GM12878 (cell line): ENCODE results near the gene SMARCB1. TPM values are rescaled to one million over a fixed set of nuclear protein-coding genes. Genes with fewer than 3 reads are reported as not detected.
A peak's percentile ranks its signal among the peaks of the same experiment; 100 is the strongest.

Source experiments
- ATAC-seq: fragments of 200-7000 bp; cut with Tn5 transposase; 3 replicates; pipeline ENCODE4 v1.9.1; 2020; ENCODE audit warnings: mild to moderate bottlenecking, moderate library complexity
- BruUV-seq: library from RNA; stranded (reverse); fragments of 400-500 nt; replicated peaks from 2 replicates; lab custom pipeline; 2021; lab: Mats Ljungman, UMichigan
- CTCF ChIA-PET: fragments of 300-600 bp; sonication (Branson Sonifier 250); formaldehyde crosslinking; extraction: SDS; loops from one replicate; lab custom pipeline; 2021; ENCODE audit warnings: inconsistent platforms; lab: Yijun Ruan, JAX
- POLR2A ChIA-PET: fragments of 350-600 bp; formaldehyde crosslinking; extraction: SDS; loops from one replicate; lab custom pipeline; 2021; ENCODE audit warnings: inconsistent platforms; lab: Charles Lee
- RAD21 ChIA-PET: fragments of 300-600 bp; sonication (Branson Sonifier 250); formaldehyde crosslinking; loops from one replicate; lab custom pipeline; 2023; ENCODE audit warnings: antibody characterized with exemption; ENCODE audit not compliant: unreplicated experiment; lab: Charles Lee
- SMC1A ChIA-PET: fragments of 300-600 bp; sonication (Branson Sonifier 250); formaldehyde crosslinking; loops from one replicate; lab custom pipeline; 2023; ENCODE audit not compliant: unreplicated experiment, uncharacterized antibody; lab: Charles Lee
- DNase-seq: peaks from one replicate; pipeline ENCODE4 v3.0.0-alpha.2; 2011; ENCODE audit warnings: low read depth, low spot score
- FAIRE-seq: peaks from 3 replicates; lab custom pipeline; 2011; peaks lifted over from hg19 to GRCh38; lab: Jason Lieb, UNC
- H2AFZ ChIP-seq: 2 replicates; pipeline ENCODE4 v1.6.0; 2011; ENCODE audit warnings: low read depth, low read length, control low read depth; ENCODE audit not compliant: control insufficient read depth
- H3K27ac ChIP-seq: 2 replicates; pipeline ENCODE4 v1.5.1; 2011; ENCODE audit warnings: control low read depth; ENCODE audit not compliant: control insufficient read depth, insufficient read depth
- H3K27me3 ChIP-seq, 2 experiments: replicated peaks in 1 of 2; 2 replicates each; pipeline versions ENCODE4 v1.6.0 to v1.6.1; 2011; ENCODE audit warnings: low read length in 1 of 2; ENCODE audit not compliant: control insufficient read depth in 2 of 2, insufficient read depth in 2 of 2
- H3K36me3 ChIP-seq, 2 experiments: 2 replicates each; pipeline ENCODE4 v1.5.1; 2011; ENCODE audit warnings: low read length in 1 of 2; ENCODE audit not compliant: control insufficient read depth in 2 of 2, insufficient read depth in 2 of 2
- H3K4me1 ChIP-seq: 2 replicates; pipeline ENCODE4 v1.6.1; 2011; ENCODE audit warnings: mild to moderate bottlenecking, low read length, moderate library complexity, mixed read lengths; ENCODE audit not compliant: control insufficient read depth, insufficient read depth
- H3K4me2 ChIP-seq: 2 replicates; pipeline ENCODE4 v1.6.0; 2011; ENCODE audit warnings: control low read depth; ENCODE audit not compliant: control insufficient read depth, insufficient read depth
- H3K4me3 ChIP-seq: fragments of 200-600 bp; sonication (generic); 2 replicates; pipeline ENCODE4 v1.5.1; 2016
- H3K79me2 ChIP-seq: 2 replicates; pipeline ENCODE4 v1.6.0; 2011; ENCODE audit warnings: low read length; ENCODE audit not compliant: control insufficient read depth, insufficient read depth
- H3K9ac ChIP-seq: 2 replicates; pipeline ENCODE4 v1.8.0; 2011; ENCODE audit warnings: low read length, control low read depth, mixed read lengths; ENCODE audit not compliant: control insufficient read depth, insufficient read depth
- H3K9me3 ChIP-seq: replicated peaks from 3 replicates; pipeline ENCODE4 v1.5.1; 2011; ENCODE audit warnings: mild to moderate bottlenecking, low read length; ENCODE audit not compliant: control insufficient read depth, insufficient read depth
- H4K20me1 ChIP-seq: 2 replicates; pipeline ENCODE4 v1.6.0; 2011; ENCODE audit not compliant: control insufficient read depth, insufficient read depth
- CBX5 ChIP-seq: sonication (generic); IDR thresholded peaks from 2 replicates; pipeline ENCODE4 v1.6.1; 2016; ENCODE audit warnings: low read depth, moderate library complexity, mild to moderate bottlenecking, inconsistent platforms
- CHD1 ChIP-seq: IDR thresholded peaks from 2 replicates; pipeline ENCODE4 v1.6.1; 2012; ENCODE audit warnings: low read depth, low read length, improper control_type of control experiment
- NRF1 ChIP-seq: conservative IDR thresholded peaks from 2 replicates; pipeline ENCODE4 v1.6.1; 2011; ENCODE audit warnings: mild to moderate bottlenecking, low read depth, low read length, improper control_type of control experiment
- POLR2A ChIP-seq: IDR thresholded peaks from 2 replicates; pipeline ENCODE4 v1.6.1; 2011; ENCODE audit warnings: low read depth, mild to moderate bottlenecking, low read length
- RFX5 ChIP-seq: IDR thresholded peaks from 2 replicates; pipeline ENCODE4 v1.6.1; 2011; ENCODE audit warnings: low read depth, low read length, improper control_type of control experiment
- TCF12 ChIP-seq: IDR thresholded peaks from 2 replicates; pipeline ENCODE4 v1.6.1; 2011; ENCODE audit warnings: low read depth, mild to moderate bottlenecking, low read length
- ZNF207 ChIP-seq: fragments of 450-650 bp; IDR thresholded peaks from 2 replicates; pipeline ENCODE4 v1.6.1; 2014; ENCODE audit warnings: antibody characterized with exemption, mild to moderate bottlenecking, borderline replicate concordance
- WGBS: methylation state at CpG from one replicate; pipeline ENCODE4 v1.1.6; 2016; ENCODE audit warnings: low lambda C conversion rate; ENCODE audit not compliant: insufficient replicate concordance, insufficient coverage; ENCODE audit errors: missing lambda C conversion rate; 5-methylcytosine and 5-hydroxymethylcytosine counted together
- in situ Hi-C: fragments of 300-500 bp; cut with MboI; formaldehyde crosslinking; loops from 9 replicates; pipeline ENCODE4 v1.14.3; 2018; ENCODE audit warnings: mixed read lengths
- intact Hi-C: fragments of 100-400 bp; cut with micrococcal nuclease; formaldehyde crosslinking; loops from one replicate; pipeline ENCODE4 v1.14.2; 2022; ENCODE audit not compliant: unreplicated experiment
- polyA plus RNA-seq, 11 experiments: library from polyadenylated mRNA; depleted of rRNA in 4 of 11; unstranded in 6 of 11; stranded (reverse) in 5 of 11; fragments of >200 nt; fragmentation: Nextera tagmentation in 4 of 11; fragmentation: Illumina TruSeq in 1 of 11; extraction: Ambion mirVana in 4 of 11; extraction: Trizol in 1 of 11; gene quantifications; 1 replicate in 1 of 11; 2 replicates in 10 of 11; pipeline versions ENCODE4 v1.2.1 to v1.2.3, GENCODE V29; 2011 to 2016; ENCODE audit warnings: inconsistent platforms in 2 of 11, missing spikeins in 2 of 11, low read depth in 1 of 11
- total RNA-seq, 4 experiments: library from RNA; depleted of rRNA in 3 of 4; stranded (reverse); fragments of >200 nt in 3 of 4; fragmentation: Illumina TruSeq in 1 of 4; extraction: Trizol in 1 of 4; gene quantifications; 2 replicates each; pipeline versions ENCODE4 v1.2.1 to v1.2.3, GENCODE V29; 2013 to 2021

The SMARCB1 gene
- total and polyA plus RNA-seq, 10 of the 15 experiments (the other 5 are each of a cell fraction or from before 2014, with no cell fraction given) = 9.1 to 215 (median 183) TPM

DNA sequence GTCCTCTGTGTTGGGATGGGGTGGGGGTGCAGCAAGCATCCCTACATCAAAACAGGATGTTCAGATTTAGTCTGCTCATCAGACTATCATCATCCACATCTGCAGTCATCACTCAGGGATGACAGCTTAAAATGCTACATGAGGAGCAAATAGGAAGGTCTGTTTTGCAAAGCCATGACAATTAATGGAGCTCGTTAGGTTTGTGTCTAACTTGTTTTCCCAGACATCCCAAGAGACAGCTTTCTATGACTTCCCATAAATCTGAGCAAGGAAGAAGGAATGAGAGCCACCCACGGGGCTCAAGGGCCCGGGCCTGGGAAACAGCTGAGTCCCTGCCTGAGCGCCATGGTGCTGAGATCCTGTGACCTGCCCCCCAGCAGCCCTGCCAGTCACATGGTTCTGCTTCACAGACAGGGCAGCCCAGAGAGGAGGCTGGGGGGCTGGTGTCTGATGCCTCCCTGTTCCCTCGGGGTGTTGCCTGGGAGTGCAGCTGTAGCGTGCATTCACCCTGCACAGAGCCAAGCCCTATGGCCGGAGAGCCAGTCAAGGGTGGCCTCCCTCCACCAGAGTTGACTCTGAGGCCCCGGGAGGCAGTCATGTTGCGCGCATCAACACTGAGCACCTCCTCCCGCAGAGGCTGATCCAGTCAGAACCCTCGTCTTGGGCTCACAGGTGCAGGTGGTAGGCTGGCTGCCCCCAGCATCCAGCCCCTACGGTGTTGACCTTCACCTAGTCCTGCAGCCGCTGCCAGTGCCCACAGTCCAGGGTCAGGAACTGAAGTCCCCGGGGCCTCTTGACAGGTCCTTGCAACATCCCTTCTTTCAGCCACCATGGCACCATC lies 40.0 kb downstream of the SMARCB1 start:
- H3K4me1 ChIP-seq = peaks cover 3% of the 10 kb centered on the region
- ChIA-PET CTCF (interaction anchor here (1.3 to 2.0 kb wide), 2 partner anchors 11 to 51 kb away, joined by 3 to 4 read pairs; no protein-coding TSS in a partner anchor), SMC1A (interaction anchor here (0.7 kb wide), 1 partner anchor 58 kb away, joined by 3 read pairs; no protein-coding TSS in a partner anchor), RAD21 (no interaction called here), POLR2A (no interaction called here)
- in situ Hi-C loops = no loop called here
- no peak overlapping the region for H3K27ac ChIP-seq
- H3K9me3 ChIP-seq = no peaks in the 10 kb centered on the region
- WGBS = 88% methylated on average over 15 of the region's 15 CpGs
- no peak overlapping the region for H3K9ac ChIP-seq
- TF ChIP-seq RFX5 (no peak), POLR2A (peak; percentile 18; the same call in 1 of the 2 replicates), TCF12 (no peak), ZNF207 (no peak), CBX5 (no peak), CHD1 (no peak), NRF1 (no peak)
- DNase-seq (no peak), FAIRE-seq (peak; percentile 52), ATAC-seq (no peak)
- BruUV-seq = no TSS peak
- no peak overlapping the region for H3K4me2 ChIP-seq
- H3K27me3 ChIP-seq = no peaks in the 10 kb centered on the region
- peaks cover 45 to 59% of the 10 kb centered on the region in 2 experiments for H3K36me3 ChIP-seq
- no peak overlapping the region for H2AFZ ChIP-seq
- H4K20me1 ChIP-seq = peaks cover 2% of the 10 kb centered on the region; the same call in 1 of the 2 replicates
- intact Hi-C loops = no loop called here
- peaks cover 2% of the 10 kb centered on the region for H3K79me2 ChIP-seq
- no peak overlapping the region for H3K4me3 ChIP-seq
